ENCODE results near the gene SLC35B4. TPM values are rescaled to one million over a fixed set of nuclear protein-coding genes. Genes with fewer than 3 reads are reported as not detected.

The SLC35B4 gene
- total RNA-seq, 1 donor from 2014 or later: 22.0 TPM

GRCh38 chr7:134355004-134355525 is 38.3 kb upstream of the SLC35B4 start:
- peaks cover 11% of the 10 kb centered on the region for H3K27me3 Mint-ChIP-seq
- no peaks in the 10 kb centered on the region for H3K9me3 Mint-ChIP-seq
- TF ChIP-seq CTCF (IDR thresholded peaks at IDR 0.05): no peak
- no peak overlapping the region for H3K4me3 Mint-ChIP-seq
- ATAC-seq (ENCODE audit: low read depth) (no peak), DNase-seq (no peak)
- ChIA-PET CTCF (no interaction called here), POLR2A (no interaction called here)
- H3K27ac Mint-ChIP-seq: no peak overlapping the region
- no peaks in the 10 kb centered on the region for H3K36me3 Mint-ChIP-seq (ENCODE audit: low read depth)
- H3K4me1 Mint-ChIP-seq: no peaks in the 10 kb centered on the region
- intact Hi-C loops (cut with micrococcal nuclease): no loop called here

GRCh38 chr7:134353411-134353810 is 36.7 kb upstream of the SLC35B4 start:
- Mint-ChIP-seq H3K9me3 (peaks cover 2% of the 10 kb centered on the region), H3K27me3 (peaks cover 11% of the 10 kb centered on the region), H3K36me3 (ENCODE audit: low read depth) (no peaks in the 10 kb centered on the region), H3K27ac (no peak overlapping the region), H3K4me1 (no peaks in the 10 kb centered on the region), H3K4me3 (no peak overlapping the region)
- DNase-seq (no peak), ATAC-seq (ENCODE audit: low read depth) (no peak)
- ChIA-PET CTCF (no interaction called here), POLR2A (no interaction called here)
- intact Hi-C loops (cut with micrococcal nuclease): no loop called here
- TF ChIP-seq CTCF (IDR thresholded peaks at IDR 0.05): no peak

GRCh38 chr7:134351424-134351823 is 34.7 kb upstream of the SLC35B4 start:
- intact Hi-C loops (cut with micrococcal nuclease): no loop called here
- no peak overlapping the region for H3K27ac Mint-ChIP-seq
- peaks cover 2% of the 10 kb centered on the region for H3K9me3 Mint-ChIP-seq
- DNase-seq (no peak), ATAC-seq (ENCODE audit: low read depth) (no peak)
- TF ChIP-seq CTCF (IDR thresholded peaks at IDR 0.05): no peak
- POLR2A ChIA-PET: no interaction called here
- no peaks in the 10 kb centered on the region for H3K4me1 Mint-ChIP-seq
- CTCF ChIA-PET: no interaction called here
- no peak overlapping the region for H3K4me3 Mint-ChIP-seq
- no peaks in the 10 kb centered on the region for H3K36me3 Mint-ChIP-seq (ENCODE audit: low read depth)
- H3K27me3 Mint-ChIP-seq: peaks cover 20% of the 10 kb centered on the region

GRCh38 chr7:134350709-134351108 is 34.0 kb upstream of the SLC35B4 start:
- intact Hi-C loops (cut with micrococcal nuclease): no loop called here
- CTCF ChIA-PET: no interaction called here
- ATAC-seq (ENCODE audit: low read depth) (no peak), DNase-seq (no peak)
- Mint-ChIP-seq H3K9me3 (peaks cover 2% of the 10 kb centered on the region), H3K36me3 (ENCODE audit: low read depth) (no peaks in the 10 kb centered on the region), H3K4me3 (no peak overlapping the region), H3K27ac (no peak overlapping the region), H3K27me3 (peaks cover 24% of the 10 kb centered on the region), H3K4me1 (no peaks in the 10 kb centered on the region)
- TF ChIP-seq CTCF (IDR thresholded peaks at IDR 0.05): no peak
- POLR2A ChIA-PET: no interaction called here

GRCh38 chr7:134347567-134347966 is 30.8 kb upstream of the SLC35B4 start:
- no peak for DNase-seq
- no peak for ATAC-seq (ENCODE audit: low read depth)
- POLR2A ChIA-PET: no interaction called here
- Mint-ChIP-seq H3K27me3 (peaks cover 29% of the 10 kb centered on the region), H3K36me3 (ENCODE audit: low read depth) (no peaks in the 10 kb centered on the region), H3K9me3 (peaks cover 2% of the 10 kb centered on the region), H3K27ac (no peak overlapping the region), H3K4me1 (no peaks in the 10 kb centered on the region), H3K4me3 (no peak overlapping the region)
- CTCF ChIA-PET: no interaction called here
- intact Hi-C loops (cut with micrococcal nuclease): no loop called here
- TF ChIP-seq CTCF (IDR thresholded peaks at IDR 0.05): no peak

Data from activated B cell treated with CpG ODN at 0.5 μM for 24 hours (primary cell).